HL-60 (cell line): ENCODE data around the gene TMTC1.

Source experiments
- GABPA ChIP-seq: IDR thresholded peaks from 2 replicates; pipeline ENCODE4 v1.6.1; 2012; ENCODE audit warnings: low read depth
- POLR2AphosphoS5 ChIP-seq: IDR thresholded peaks from 2 replicates; pipeline ENCODE4 v1.6.1; 2012; ENCODE audit warnings: low read depth
- TF ChIP-seq, protein P1 (sequence below): IDR thresholded peaks from one replicate; pipeline ENCODE4 v1.5.1; 2011; ENCODE audit warnings: low read length, control low read depth, inconsistent platforms; ENCODE audit not compliant: insufficient read depth
- TF ChIP-seq, protein P2 (sequence below): IDR thresholded peaks from 2 replicates; pipeline ENCODE4 v1.6.1; 2012; ENCODE audit warnings: low read depth; ENCODE audit not compliant: insufficient replicate concordance

DNA sequence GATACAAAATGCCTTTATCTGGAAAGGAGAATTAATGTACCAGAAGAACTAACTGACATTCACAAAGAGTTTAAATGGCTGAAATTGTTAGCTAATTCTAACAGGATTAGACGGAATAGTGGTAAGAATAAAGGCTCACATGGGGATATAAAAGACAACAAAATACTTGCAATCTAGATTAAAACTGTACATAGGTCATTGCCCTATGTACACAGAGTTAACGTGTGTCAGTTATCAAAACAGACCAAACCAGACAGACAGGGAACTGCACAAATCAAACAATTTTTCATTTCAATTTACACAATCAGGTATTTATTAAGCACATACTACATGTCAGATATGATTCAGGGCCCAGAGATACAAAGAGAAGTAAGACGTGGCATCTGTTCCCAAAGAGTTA lies 12.6 kb downstream of the TMTC1 start:
- TF ChIP-seq, protein P1, sequence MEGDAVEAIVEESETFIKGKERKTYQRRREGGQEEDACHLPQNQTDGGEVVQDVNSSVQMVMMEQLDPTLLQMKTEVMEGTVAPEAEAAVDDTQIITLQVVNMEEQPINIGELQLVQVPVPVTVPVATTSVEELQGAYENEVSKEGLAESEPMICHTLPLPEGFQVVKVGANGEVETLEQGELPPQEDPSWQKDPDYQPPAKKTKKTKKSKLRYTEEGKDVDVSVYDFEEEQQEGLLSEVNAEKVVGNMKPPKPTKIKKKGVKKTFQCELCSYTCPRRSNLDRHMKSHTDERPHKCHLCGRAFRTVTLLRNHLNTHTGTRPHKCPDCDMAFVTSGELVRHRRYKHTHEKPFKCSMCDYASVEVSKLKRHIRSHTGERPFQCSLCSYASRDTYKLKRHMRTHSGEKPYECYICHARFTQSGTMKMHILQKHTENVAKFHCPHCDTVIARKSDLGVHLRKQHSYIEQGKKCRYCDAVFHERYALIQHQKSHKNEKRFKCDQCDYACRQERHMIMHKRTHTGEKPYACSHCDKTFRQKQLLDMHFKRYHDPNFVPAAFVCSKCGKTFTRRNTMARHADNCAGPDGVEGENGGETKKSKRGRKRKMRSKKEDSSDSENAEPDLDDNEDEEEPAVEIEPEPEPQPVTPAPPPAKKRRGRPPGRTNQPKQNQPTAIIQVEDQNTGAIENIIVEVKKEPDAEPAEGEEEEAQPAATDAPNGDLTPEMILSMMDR: no peak
- TF ChIP-seq, protein P2, sequence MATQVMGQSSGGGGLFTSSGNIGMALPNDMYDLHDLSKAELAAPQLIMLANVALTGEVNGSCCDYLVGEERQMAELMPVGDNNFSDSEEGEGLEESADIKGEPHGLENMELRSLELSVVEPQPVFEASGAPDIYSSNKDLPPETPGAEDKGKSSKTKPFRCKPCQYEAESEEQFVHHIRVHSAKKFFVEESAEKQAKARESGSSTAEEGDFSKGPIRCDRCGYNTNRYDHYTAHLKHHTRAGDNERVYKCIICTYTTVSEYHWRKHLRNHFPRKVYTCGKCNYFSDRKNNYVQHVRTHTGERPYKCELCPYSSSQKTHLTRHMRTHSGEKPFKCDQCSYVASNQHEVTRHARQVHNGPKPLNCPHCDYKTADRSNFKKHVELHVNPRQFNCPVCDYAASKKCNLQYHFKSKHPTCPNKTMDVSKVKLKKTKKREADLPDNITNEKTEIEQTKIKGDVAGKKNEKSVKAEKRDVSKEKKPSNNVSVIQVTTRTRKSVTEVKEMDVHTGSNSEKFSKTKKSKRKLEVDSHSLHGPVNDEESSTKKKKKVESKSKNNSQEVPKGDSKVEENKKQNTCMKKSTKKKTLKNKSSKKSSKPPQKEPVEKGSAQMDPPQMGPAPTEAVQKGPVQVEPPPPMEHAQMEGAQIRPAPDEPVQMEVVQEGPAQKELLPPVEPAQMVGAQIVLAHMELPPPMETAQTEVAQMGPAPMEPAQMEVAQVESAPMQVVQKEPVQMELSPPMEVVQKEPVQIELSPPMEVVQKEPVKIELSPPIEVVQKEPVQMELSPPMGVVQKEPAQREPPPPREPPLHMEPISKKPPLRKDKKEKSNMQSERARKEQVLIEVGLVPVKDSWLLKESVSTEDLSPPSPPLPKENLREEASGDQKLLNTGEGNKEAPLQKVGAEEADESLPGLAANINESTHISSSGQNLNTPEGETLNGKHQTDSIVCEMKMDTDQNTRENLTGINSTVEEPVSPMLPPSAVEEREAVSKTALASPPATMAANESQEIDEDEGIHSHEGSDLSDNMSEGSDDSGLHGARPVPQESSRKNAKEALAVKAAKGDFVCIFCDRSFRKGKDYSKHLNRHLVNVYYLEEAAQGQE: no peak
- no peak for TF ChIP-seq POLR2AphosphoS5
- TF ChIP-seq GABPA: no peak
